Kidney tubule cell (primary cell): ENCODE measurements around the gene EMSY.

ENCODE experiments used
- DNase-seq: peaks from one replicate; pipeline ENCODE4 v3.0.0-alpha.2; 2018; ENCODE audit warnings: low spot score

Gene EMSY

DNA sequence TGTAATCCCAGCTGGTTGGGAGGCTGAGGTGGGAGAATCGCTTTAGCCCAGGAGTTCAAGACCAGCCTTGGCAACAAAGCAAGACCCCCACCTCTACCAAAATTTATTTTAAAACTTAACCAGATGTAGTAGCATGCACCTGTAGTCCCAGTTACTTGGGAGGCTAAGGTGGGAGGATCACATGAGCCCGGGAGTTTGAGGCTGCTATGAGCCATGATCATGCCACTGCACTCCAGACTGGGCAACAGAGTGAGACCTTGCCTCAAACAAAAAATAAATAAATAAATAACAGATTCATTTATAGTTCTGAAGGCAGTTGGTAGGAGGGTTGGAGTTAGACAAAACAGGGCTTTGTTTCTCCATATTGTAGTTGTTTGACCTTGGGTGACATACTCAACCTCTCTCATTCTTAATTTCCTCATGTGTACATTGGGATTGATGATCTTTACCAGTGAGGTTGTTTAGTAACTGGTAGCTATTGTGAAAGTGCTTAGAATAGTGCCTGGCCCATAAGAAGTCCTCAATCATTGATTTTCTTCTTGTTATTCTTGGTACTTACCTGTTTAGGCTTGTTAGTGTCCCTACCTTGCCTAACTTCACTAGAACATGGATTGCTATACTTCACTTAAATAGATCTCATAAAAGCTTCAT is 79.1 kb downstream of the EMSY start:
- no peak for DNase-seq

GRCh38 chr11:76524461-76524860 is 79.6 kb downstream of the EMSY start:
- DNase-seq: no peak

DNA sequence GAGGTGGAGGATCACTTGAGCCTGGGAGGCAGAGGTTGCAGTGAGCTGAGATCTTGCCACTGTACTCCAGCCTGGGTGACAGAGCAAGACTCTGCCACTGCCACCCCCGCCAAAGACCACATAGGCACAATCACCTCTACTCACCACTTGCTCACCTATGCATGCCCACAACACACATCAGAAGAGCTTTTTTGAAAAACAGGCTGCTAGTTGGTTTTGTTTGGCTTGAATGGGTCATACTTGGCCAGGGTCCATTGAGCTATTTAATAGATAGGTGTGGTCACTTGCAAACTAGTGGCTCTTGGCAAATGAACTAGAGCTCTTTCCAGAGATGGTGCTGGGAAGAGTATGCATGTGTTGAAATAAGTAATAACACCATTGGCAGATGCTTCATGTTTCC is 80.1 kb downstream of the EMSY start:
- DNase-seq: peak; percentile 39

DNA sequence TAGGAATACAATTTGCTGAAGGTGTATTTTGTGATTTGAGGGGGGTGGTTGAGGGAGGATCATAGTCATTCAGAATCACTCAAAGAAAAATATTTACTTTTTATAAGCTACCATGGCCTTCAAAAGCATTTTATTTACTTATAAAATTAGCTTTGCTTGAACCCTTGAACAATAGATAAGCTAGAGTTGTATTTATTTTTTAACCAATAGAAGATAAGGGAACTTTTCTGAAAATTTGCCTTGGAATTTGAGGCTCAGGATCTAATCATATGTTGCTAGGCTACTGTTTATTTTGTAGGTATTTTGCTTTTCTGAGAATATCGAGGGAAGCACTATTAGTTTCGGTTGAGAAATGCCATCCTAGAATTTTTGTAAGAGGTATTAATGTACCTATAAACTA is 82.1 kb downstream of the EMSY start:
- no peak for DNase-seq

DNA sequence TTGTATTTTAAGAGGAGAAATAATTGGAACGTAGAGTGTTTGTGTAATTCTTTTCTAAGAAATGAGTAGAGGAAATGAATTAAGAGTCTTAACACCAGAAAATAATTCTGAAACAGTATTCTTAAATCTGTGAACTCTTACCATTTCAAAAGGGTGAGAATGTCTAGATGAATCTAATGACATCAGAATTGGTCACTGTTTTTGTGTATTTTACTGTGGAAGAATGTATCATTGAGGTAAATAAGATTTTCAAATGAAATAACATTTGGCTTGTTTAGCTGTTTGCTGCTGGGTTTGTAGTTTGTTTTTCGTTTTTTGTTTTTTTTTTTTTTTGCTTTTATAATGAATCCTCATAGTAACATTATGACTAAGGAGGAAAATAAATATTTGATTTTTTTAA is 97.6 kb downstream of the EMSY start:
- no peak for DNase-seq

DNA sequence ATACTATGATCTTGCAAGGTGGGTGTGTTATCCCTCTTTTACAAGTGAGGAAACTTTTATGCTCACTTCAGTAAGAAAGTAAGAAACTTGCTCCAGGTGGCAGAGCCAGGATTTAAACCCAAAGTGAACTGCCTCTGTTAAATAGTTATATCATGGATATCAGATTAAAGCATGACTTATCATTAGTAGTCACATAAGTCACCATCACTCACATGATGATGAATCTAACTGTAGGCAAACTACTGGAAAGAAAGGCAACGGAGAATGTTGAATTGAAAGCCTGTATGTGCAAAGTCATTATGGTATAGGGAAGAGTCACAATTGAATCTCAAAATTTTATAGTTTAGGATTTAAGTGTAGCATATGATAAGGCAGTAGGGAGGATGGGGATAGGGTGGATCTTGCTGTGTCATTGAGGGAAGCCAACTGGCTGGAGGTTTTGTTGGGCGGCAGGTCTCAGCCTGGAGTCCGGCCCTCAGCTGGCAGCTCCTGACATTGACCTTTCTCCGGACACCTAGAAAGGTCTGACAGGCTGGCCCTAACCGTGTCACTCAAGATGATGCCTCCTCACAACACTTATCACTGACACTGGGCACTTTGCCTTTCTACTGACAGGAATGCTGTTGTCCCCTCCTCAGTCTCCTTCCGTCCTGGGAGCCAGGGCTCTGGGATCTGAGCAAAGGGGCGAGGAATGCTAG is 98.3 kb downstream of the EMSY start:
- no peak for DNase-seq

GRCh38 chr11:76550781-76551180 is 106.0 kb downstream of the EMSY start:
- no peak for DNase-seq

DNA sequence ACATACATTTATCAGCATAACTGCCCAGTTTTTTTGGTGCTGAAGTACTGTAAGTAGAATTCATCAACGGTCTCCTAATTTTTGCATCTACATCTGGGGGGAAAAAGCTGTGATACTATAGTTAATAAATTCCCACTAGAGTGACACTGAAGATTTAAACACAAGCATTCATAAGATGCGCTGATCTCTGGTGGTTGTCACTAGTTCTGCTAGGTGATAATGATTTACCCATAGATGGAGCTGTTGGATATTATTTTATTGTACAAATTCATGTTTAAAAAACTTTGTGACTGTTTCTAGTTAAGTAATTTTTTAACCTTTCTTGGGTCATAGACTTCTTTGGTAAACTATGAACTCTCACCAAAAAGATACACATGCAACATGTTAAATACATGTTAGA is 106.6 kb downstream of the EMSY start:
- DNase-seq: no peak

DNA sequence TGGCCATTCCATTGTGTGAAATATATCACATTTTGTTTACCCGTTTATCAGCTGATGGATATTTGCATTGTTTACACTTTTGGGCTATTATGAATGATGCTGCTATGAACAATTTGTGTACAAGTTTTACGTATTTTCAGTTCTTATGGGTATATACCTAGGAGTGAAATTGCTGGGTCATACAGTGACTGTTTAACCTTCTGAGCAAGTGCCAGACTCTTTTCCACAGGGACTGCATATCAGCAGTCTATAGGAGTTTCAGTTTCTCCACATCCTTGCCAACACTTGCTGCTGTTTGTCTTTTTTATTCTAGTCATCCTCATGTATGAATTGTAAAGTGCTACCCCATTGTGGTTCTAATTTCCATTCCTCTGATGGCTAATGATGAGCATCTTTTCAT is 108.2 kb downstream of the EMSY start:
- DNase-seq: no peak

GRCh38 chr11:76553554-76554476 is 109.0 kb downstream of the EMSY start:
- DNase-seq: no peak

- DNase-seq: no peak
Measured at GRCh38 chr11:76554767-76555166, 109.9 kb downstream of the EMSY start.

GRCh38 chr11:76557466-76557865 is 112.6 kb downstream of the EMSY start:
- DNase-seq: no peak

DNA sequence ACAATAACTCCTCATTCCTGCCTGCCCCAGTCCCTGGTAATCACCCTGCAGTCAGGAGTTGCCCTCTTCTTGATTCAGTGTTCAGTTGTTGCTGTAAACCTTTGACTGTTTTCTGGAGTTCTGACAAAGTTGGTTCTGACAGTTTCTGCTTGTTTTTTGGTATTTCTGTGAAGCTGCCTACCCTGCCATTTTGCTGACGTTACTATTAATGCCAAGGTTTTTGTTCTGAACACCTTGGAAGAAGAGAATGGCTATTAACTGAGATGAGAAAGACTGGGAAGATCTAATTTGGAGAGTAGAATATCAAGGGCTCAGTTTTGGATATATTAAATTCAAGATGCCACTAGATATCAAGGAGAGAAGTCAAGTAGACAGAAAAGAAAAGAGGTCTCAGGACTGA is 113.7 kb downstream of the EMSY start:
- no peak for DNase-seq

GRCh38 chr11:76558891-76559290 is 114.1 kb downstream of the EMSY start:
- DNase-seq: no peak

DNA sequence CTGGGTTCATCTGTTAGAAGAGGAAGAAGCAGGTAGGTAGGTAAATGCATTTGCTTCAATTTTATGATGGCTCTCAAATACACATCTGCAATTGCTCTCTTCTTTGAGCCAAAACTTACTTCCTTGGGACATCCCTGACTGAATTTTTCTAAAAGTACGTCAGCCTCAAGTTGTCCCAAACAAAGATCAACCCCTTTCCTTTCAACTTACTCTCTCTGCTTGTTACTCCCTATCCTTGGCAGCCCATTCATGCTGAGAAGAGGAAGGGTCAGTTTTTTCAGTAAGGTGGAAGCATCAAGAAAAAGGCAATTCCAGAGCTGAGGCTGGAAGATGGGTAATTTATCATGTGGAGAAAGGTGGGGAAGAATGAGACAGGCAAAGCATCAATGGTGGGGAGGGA is 114.5 kb downstream of the EMSY start:
- DNase-seq: no peak

- peak; percentile 42 for DNase-seq
Measured at GRCh38 chr11:76560219-76560618, 115.4 kb downstream of the EMSY start.

DNA sequence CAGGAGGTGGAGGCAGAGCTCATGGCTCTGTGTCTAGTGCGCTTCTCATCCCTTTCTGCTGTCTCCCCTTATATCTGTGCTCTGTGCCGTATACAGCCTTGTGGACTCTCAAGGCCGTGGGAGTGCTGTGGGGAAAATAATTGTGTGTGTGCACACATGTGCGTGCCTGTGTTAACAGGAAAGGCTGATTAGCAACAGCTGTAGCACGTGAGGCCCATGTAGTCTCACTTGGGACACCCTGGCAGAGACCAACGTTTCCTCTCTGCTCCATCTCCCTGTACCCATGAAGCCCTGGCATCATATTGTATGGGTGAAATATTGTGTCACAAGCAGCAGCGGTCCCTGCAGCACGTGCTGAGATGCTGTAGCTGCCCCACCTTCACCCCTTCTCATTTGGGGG is 116.4 kb downstream of the EMSY start:
- DNase-seq: no peak

GRCh38 chr11:76562541-76562940 is 117.7 kb downstream of the EMSY start:
- DNase-seq: no peak

GRCh38 chr11:76564364-76564763 is 119.5 kb downstream of the EMSY start:
- DNase-seq: no peak

DNA sequence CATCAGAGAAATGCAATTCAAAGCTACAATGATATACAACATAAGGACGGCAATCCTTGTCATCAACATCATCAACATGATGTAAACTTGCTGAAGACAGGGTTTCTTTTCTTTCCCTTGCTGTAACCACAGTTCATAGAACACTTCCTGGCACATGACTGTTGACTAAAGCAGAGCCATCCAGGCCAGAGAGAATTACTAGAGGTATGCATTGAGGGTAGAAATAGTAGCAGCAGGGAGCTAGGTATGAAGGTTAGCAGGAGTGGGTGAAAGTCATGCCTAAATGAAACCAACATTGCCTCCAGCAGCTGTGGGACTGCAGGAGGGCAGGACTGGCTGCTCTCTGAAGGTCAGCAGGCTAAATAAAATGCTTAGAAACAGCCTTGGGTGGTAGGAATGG is 122.0 kb downstream of the EMSY start:
- DNase-seq: peak; percentile 35

- DNase-seq: no peak
Measured at GRCh38 chr11:76567261-76567660, 122.4 kb downstream of the EMSY start.

DNA sequence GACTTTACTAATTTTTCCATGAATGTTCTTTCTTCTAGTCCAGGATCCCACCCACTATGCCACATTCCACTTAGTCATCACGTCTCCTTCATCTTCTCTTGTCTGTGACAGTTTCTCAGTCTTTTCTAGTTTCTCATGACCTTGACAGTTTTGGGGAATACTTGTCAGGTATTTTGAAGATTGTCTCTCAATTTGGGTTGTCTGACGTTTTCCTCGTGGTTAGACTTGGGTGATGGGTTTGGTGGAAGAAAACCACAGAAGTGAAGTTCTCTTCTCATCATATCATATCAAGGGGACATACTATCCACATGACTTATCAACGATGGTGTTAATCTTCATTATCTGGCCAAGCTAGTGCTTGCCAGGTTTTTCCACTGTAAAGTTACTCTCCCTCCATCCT is 123.3 kb downstream of the EMSY start:
- no peak for DNase-seq

GRCh38 chr11:76568621-76569020 is 123.8 kb downstream of the EMSY start:
- DNase-seq: no peak
